Measurements from ENCODE around the gene YARS2. TPM values are rescaled to one million over a fixed set of nuclear protein-coding genes. Genes with fewer than 3 reads are reported as not detected.
"Not testable (repeated sequence)": the region's sequence is repeated elsewhere in the genome, so short reads cannot be mapped to it uniquely, and the experiment has no call there.

YARS2 gene
- total RNA-seq, 1 donor from 2014 or later, result 12.2 TPM

DNA sequence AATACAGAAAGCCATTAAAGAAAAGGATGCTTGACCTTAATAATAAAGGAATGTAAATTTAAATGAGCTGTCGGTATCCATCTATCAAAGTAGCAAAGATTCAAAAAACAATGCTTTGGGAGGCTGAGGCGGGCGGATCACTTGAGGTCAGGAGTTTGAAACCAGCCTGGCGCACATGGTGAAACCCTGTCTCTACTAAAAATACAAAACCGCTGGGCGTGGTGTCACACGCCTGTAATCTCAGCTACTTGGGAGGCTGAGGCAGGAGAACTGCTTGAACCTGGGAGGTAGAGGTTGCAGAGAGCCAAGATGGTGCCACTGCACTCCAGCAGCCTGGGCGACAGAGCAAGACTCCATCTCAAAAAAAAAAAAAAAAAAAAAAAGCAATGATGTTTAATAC lies 56.3 kb downstream of the YARS2 start:
- intact Hi-C loops (cut with DNase I); ATAC-seq; DNase-seq (ENCODE audit: low spot score): not testable (repeated sequence)

DNA sequence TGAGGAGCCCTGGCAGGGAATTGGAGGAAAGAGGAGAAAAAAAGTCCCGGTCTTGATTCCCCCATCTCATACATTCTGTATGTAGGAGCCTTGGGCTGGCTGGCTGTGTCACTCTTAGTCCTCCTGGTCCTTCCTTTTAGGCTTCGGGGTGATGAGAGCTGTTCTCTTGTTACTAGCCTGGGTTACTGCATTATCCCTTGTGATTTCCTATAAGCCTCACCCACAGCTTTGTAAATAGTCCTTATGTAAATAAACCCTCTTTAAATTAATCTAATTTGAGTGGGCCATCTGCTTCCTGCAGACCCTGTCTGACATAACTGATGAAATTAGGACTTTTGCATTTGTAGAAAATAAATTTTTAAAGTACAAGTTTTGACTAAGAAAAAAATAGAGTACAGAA lies 57.4 kb downstream of the YARS2 start:
- ATAC-seq, result no peak
- intact Hi-C loops (cut with DNase I), result no loop called here
- no peak for DNase-seq (ENCODE audit: low spot score)

- ATAC-seq (no peak), DNase-seq (ENCODE audit: low spot score) (no peak)
- intact Hi-C loops (cut with DNase I), result no loop called here
Measured at GRCh38 chr12:32697445-32697844, 58.3 kb downstream of the YARS2 start.

Other genes starting within 250 kb of the YARS2 start
- 64.2 TPM for gene DNM1L, start 76.6 kb downstream of the YARS2 start, total RNA-seq
- 25.9 TPM for gene PKP2, start 140.9 kb upstream of the YARS2 start, total RNA-seq